ENCODE results near the gene POLRMT.

Gene POLRMT

DNA sequence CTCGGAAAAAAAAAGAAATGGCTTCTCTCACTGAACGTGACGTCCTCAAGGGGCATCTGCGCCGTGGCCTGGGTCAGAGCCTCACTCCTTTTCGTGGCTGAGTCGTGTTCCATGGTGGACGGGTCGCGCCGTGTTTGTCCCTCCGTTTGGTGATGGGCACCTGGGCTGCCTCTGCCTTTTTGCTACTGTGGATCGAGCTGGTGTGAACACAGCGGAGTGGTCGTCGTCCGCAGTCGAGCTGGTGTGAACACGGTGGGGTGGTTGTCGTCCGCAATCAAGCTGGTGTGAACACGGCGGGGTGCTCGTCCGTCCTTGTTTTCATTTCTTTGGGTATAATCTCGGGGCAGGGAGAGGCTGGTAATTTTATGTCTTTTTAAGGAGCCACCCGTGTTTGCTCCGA, 32.0 kb downstream of the POLRMT start:
- TF ChIP-seq SNAI2 (CRISPR knock-in tag; IDR thresholded peaks at IDR 0.05): no peak
- TF ChIP-seq ISL1 (CRISPR knock-in tag; IDR thresholded peaks at IDR 0.05): no peak
- TF ChIP-seq ZNF70 (CRISPR knock-in tag; IDR thresholded peaks at IDR 0.05): no peak
- TF ChIP-seq ESRRG (CRISPR knock-in tag; IDR thresholded peaks at IDR 0.05): no peak
- TF ChIP-seq GLIS3 (CRISPR knock-in tag; IDR thresholded peaks at IDR 0.05): no peak
- no peak for TF ChIP-seq OSR1 (CRISPR knock-in tag; IDR thresholded peaks at IDR 0.05)
- no peak for TF ChIP-seq ZNF8 (CRISPR knock-in tag; IDR thresholded peaks at IDR 0.05)
- TF ChIP-seq ZFP3 (CRISPR knock-in tag; IDR thresholded peaks at IDR 0.05): no peak
- TF ChIP-seq ZFP30 (CRISPR knock-in tag; IDR thresholded peaks at IDR 0.05): no peak
- TF ChIP-seq, protein P1, sequence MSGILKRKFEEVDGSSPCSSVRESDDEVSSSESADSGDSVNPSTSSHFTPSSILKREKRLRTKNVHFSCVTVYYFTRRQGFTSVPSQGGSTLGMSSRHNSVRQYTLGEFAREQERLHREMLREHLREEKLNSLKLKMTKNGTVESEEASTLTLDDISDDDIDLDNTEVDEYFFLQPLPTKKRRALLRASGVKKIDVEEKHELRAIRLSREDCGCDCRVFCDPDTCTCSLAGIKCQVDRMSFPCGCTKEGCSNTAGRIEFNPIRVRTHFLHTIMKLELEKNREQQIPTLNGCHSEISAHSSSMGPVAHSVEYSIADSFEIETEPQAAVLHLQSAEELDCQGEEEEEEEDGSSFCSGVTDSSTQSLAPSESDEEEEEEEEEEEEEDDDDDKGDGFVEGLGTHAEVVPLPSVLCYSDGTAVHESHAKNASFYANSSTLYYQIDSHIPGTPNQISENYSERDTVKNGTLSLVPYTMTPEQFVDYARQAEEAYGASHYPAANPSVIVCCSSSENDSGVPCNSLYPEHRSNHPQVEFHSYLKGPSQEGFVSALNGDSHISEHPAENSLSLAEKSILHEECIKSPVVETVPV (CRISPR knock-in tag; IDR thresholded peaks at IDR 0.05): no peak
- no peak for TF ChIP-seq ZC3H10 (CRISPR knock-in tag; IDR thresholded peaks at IDR 0.05)
- ATAC-seq: no peak

DNA sequence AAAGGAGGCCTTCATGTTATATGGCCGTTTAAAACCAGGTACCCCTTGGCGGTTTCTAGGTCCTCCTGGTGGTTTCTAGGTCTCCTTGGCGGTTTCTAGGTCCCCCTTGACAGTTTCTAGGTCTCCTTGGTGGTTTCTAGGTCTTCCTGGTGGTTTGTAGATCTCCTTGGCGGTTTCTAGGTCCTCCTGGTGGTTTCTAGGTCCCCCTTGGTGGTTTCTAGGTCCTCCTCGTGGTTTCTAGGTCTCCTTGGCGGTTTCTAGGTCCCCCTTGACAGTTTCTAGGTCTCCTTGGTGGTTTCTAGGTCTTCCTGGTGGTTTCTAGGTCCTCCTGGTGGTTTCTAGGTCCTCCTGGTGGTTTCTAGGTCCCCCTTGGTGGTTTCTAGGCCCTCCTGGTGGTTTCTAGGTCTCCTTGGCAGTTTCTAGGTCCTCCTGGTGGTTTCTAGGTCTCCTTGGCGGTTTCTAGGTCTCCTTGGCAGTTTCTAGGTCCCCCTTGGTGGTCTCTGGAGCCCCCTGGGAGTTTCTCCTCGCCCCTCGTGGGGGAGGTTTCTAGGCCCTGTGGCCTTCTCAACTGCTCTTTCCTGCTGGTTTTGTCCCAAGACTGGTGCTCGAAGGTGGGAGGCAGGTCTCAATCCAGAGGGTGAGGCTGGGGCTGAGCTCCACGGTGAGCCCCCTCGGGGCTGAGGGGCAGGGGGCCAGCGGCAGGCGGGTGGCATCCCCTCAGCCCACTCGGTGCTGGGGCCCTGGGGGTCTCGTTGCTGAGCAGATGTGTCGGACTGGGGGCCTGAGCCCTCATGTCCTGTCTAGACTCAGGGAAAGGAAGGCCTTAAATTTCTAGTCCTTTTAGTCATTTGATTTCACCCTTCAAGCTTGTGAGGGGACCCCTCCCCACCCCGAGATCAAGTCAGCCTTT, 35.7 kb downstream of the POLRMT start:
- ATAC-seq: no peak
- TF ChIP-seq, protein P2, sequence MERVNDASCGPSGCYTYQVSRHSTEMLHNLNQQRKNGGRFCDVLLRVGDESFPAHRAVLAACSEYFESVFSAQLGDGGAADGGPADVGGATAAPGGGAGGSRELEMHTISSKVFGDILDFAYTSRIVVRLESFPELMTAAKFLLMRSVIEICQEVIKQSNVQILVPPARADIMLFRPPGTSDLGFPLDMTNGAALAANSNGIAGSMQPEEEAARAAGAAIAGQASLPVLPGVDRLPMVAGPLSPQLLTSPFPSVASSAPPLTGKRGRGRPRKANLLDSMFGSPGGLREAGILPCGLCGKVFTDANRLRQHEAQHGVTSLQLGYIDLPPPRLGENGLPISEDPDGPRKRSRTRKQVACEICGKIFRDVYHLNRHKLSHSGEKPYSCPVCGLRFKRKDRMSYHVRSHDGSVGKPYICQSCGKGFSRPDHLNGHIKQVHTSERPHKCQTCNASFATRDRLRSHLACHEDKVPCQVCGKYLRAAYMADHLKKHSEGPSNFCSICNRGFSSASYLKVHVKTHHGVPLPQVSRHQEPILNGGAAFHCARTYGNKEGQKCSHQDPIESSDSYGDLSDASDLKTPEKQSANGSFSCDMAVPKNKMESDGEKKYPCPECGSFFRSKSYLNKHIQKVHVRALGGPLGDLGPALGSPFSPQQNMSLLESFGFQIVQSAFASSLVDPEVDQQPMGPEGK (CRISPR knock-in tag; IDR thresholded peaks at IDR 0.05; ENCODE audit: borderline replicate concordance): no peak
- TF ChIP-seq TCF4 (CRISPR knock-in tag; IDR thresholded peaks at IDR 0.05; ENCODE audit: borderline replicate concordance): no peak
- no peak for TF ChIP-seq ZNF70 (CRISPR knock-in tag; IDR thresholded peaks at IDR 0.05)
- TF ChIP-seq ZFP3 (CRISPR knock-in tag; IDR thresholded peaks at IDR 0.05): no peak
- TF ChIP-seq BACH2 (CRISPR knock-in tag; IDR thresholded peaks at IDR 0.05; ENCODE audit: borderline replicate concordance): no peak
- TF ChIP-seq ZFP30 (CRISPR knock-in tag; IDR thresholded peaks at IDR 0.05): no peak
- TF ChIP-seq, protein P3, sequence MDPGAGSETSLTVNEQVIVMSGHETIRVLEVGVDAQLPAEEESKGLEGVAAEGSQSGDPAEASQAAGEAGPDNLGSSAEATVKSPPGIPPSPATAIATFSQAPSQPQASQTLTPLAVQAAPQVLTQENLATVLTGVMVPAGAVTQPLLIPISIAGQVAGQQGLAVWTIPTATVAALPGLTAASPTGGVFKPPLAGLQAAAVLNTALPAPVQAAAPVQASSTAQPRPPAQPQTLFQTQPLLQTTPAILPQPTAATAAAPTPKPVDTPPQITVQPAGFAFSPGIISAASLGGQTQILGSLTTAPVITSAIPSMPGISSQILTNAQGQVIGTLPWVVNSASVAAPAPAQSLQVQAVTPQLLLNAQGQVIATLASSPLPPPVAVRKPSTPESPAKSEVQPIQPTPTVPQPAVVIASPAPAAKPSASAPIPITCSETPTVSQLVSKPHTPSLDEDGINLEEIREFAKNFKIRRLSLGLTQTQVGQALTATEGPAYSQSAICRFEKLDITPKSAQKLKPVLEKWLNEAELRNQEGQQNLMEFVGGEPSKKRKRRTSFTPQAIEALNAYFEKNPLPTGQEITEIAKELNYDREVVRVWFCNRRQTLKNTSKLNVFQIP (CRISPR knock-in tag; IDR thresholded peaks at IDR 0.05; ENCODE audit: borderline replicate concordance, low read depth): no peak
- no peak for TF ChIP-seq ZC3H10 (CRISPR knock-in tag; IDR thresholded peaks at IDR 0.05)
- TF ChIP-seq PPARA (CRISPR knock-in tag; IDR thresholded peaks at IDR 0.05; ENCODE audit: borderline replicate concordance): no peak
- TF ChIP-seq, protein P1 (CRISPR knock-in tag; IDR thresholded peaks at IDR 0.05): no peak
- no peak for TF ChIP-seq ZNF565 (CRISPR knock-in tag; conservative IDR thresholded peaks at IDR 0.05; ENCODE audit: low read depth)
- TF ChIP-seq TOX (CRISPR knock-in tag; IDR thresholded peaks at IDR 0.05; ENCODE audit: borderline replicate concordance): no peak
- TF ChIP-seq ESRRG (CRISPR knock-in tag; IDR thresholded peaks at IDR 0.05): no peak
- TF ChIP-seq, protein P4, sequence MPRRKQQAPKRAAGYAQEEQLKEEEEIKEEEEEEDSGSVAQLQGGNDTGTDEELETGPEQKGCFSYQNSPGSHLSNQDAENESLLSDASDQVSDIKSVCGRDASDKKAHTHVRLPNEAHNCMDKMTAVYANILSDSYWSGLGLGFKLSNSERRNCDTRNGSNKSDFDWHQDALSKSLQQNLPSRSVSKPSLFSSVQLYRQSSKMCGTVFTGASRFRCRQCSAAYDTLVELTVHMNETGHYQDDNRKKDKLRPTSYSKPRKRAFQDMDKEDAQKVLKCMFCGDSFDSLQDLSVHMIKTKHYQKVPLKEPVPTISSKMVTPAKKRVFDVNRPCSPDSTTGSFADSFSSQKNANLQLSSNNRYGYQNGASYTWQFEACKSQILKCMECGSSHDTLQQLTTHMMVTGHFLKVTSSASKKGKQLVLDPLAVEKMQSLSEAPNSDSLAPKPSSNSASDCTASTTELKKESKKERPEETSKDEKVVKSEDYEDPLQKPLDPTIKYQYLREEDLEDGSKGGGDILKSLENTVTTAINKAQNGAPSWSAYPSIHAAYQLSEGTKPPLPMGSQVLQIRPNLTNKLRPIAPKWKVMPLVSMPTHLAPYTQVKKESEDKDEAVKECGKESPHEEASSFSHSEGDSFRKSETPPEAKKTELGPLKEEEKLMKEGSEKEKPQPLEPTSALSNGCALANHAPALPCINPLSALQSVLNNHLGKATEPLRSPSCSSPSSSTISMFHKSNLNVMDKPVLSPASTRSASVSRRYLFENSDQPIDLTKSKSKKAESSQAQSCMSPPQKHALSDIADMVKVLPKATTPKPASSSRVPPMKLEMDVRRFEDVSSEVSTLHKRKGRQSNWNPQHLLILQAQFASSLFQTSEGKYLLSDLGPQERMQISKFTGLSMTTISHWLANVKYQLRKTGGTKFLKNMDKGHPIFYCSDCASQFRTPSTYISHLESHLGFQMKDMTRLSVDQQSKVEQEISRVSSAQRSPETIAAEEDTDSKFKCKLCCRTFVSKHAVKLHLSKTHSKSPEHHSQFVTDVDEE (CRISPR knock-in tag; IDR thresholded peaks at IDR 0.05): no peak
- no peak for TF ChIP-seq ISL1 (CRISPR knock-in tag; IDR thresholded peaks at IDR 0.05)

DNA sequence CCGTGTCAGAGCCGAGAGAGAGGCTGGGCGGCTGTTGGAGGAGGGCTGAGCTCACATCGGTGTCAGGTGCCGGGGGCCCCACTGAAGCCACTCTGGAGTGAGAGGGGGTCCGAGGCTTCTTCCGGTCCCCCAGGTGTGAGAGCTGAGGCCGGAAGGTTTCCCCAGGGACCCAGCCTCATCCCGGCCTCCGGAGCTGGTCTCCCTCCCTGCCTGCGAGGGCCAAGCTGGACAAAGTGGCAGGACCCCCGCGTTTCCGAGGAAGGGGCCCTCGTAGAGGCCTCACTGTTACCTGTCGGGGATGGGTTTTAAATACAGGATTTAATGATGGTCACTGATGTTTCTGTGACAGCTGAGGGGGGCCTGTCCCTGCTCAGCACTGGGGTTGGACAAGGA, 37.1 kb downstream of the POLRMT start:
- no peak for ATAC-seq
- TF ChIP-seq RARB (CRISPR knock-in tag; IDR thresholded peaks at IDR 0.05) (no peak), TOX (CRISPR knock-in tag; IDR thresholded peaks at IDR 0.05; ENCODE audit: borderline replicate concordance) (no peak), ESRRG (CRISPR knock-in tag; IDR thresholded peaks at IDR 0.05) (no peak)

Data from SK-N-SH treated with all-trans-retinoic acid at 6 μM for 48 hours (cell line).